ENCODE data around the gene HLA-DQA2. TPM values are rescaled to one million over a fixed set of nuclear protein-coding genes. Genes with fewer than 3 reads are reported as not detected.

The HLA-DQA2 gene
- total RNA-seq, 1 donor from 2014 or later: not detected

GRCh38 chr6:32785781-32786533 is 44.8 kb downstream of the HLA-DQA2 start:
- H3K27ac ChIP-seq (ENCODE audit: low read depth, low read length): no peak overlapping the region
- Mint-ChIP-seq H3K4me3 (ENCODE audit: unreplicated experiment) (no peak overlapping the region), H3K36me3 (ENCODE audit: low read depth, unreplicated experiment) (no peaks in the 10 kb centered on the region), H3K4me1 (ENCODE audit: low read depth, unreplicated experiment) (no peaks in the 10 kb centered on the region), H3K27ac (ENCODE audit: unreplicated experiment) (no peak overlapping the region), H3K27me3 (ENCODE audit: low read depth, unreplicated experiment) (peaks cover 3% of the 10 kb centered on the region), H3K9me3 (ENCODE audit: unreplicated experiment) (peaks cover 4% of the 10 kb centered on the region)
- no peak overlapping the region for H2AFZ ChIP-seq (ENCODE audit: low read depth, low read length)
- DNase-seq (ENCODE audit: low read depth) (peak; percentile 22), FAIRE-seq (peak; percentile 52)
- H3K4me2 ChIP-seq (ENCODE audit: low read length): no peak overlapping the region
- H3K4me3 ChIP-seq (ENCODE audit: insufficient read depth, low read depth, low read length): no peak overlapping the region
- peaks cover 12% of the 10 kb centered on the region for H3K27me3 ChIP-seq (ENCODE audit: insufficient read depth, low read length)
- no peak for TF ChIP-seq EZH2 (IDR thresholded peaks at IDR 0.05; ENCODE audit: insufficient read depth, low read length)
- peak; percentile 58 for TF ChIP-seq CTCF (IDR thresholded peaks at IDR 0.05; ENCODE audit: insufficient read depth, low read depth, low read length)
- no peaks in the 10 kb centered on the region for H3K9me3 ChIP-seq (ENCODE audit: insufficient read depth, low read depth, low read length)
- H3K36me3 ChIP-seq (ENCODE audit: insufficient read depth, low read length): no peaks in the 10 kb centered on the region
- no peaks in the 10 kb centered on the region for H3K79me2 ChIP-seq (ENCODE audit: insufficient read depth, low read length)
- no peaks in the 10 kb centered on the region for H4K20me1 ChIP-seq (ENCODE audit: insufficient read depth, low read length)
- H3K4me1 ChIP-seq (ENCODE audit: insufficient read depth, low read length): no peaks in the 10 kb centered on the region
- no peak overlapping the region for H3K9ac ChIP-seq (ENCODE audit: low read length)

- peaks cover 4% of the 10 kb centered on the region for H3K9me3 Mint-ChIP-seq (ENCODE audit: unreplicated experiment)
Observed at GRCh38 chr6:32790306-32790705, 49.1 kb downstream of the HLA-DQA2 start.

More at GRCh38 chr6:32790306-32790705, 49.1 kb downstream of the HLA-DQA2 start:
- Histone ChIP-seq H3K4me3 (ENCODE audit: insufficient read depth, low read depth, low read length) (no peak overlapping the region), H3K27me3 (ENCODE audit: insufficient read depth, low read length) (peaks cover 37% of the 10 kb centered on the region), H3K4me2 (ENCODE audit: low read length) (no peak overlapping the region), H3K4me1 (ENCODE audit: insufficient read depth, low read length) (no peaks in the 10 kb centered on the region), H3K79me2 (ENCODE audit: insufficient read depth, low read length) (no peaks in the 10 kb centered on the region), H4K20me1 (ENCODE audit: insufficient read depth, low read length) (no peaks in the 10 kb centered on the region), H3K36me3 (ENCODE audit: insufficient read depth, low read length) (no peaks in the 10 kb centered on the region), H3K9me3 (ENCODE audit: insufficient read depth, low read depth, low read length) (no peaks in the 10 kb centered on the region), H3K9ac (ENCODE audit: low read length) (no peak overlapping the region), H2AFZ (ENCODE audit: low read depth, low read length) (no peak overlapping the region), H3K27ac (ENCODE audit: low read depth, low read length) (no peak overlapping the region)
- no peak for DNase-seq (ENCODE audit: low read depth)
- Mint-ChIP-seq H3K4me1 (ENCODE audit: low read depth, unreplicated experiment) (no peaks in the 10 kb centered on the region), H3K4me3 (ENCODE audit: unreplicated experiment) (no peak overlapping the region), H3K36me3 (ENCODE audit: low read depth, unreplicated experiment) (peaks cover 2% of the 10 kb centered on the region), H3K27ac (ENCODE audit: unreplicated experiment) (no peak overlapping the region), H3K27me3 (ENCODE audit: low read depth, unreplicated experiment) (peaks cover 23% of the 10 kb centered on the region)
- no peak for FAIRE-seq
- no peak for TF ChIP-seq EZH2 (IDR thresholded peaks at IDR 0.05; ENCODE audit: insufficient read depth, low read length)
- TF ChIP-seq CTCF (IDR thresholded peaks at IDR 0.05; ENCODE audit: insufficient read depth, low read depth, low read length): no peak
